HPDE6-E6E7 (cell line): ENCODE results near the gene KCNJ6.
"Not testable (repeated sequence)": the region's sequence is repeated elsewhere in the genome, so short reads cannot be mapped to it uniquely, and the experiment has no call there.

ENCODE experiments used
- DNase-seq: peaks from one replicate; pipeline ENCODE4 v3.0.0; 2011; ENCODE audit warnings: missing footprints; ENCODE audit errors: extremely low spot score

KCNJ6 gene

DNA sequence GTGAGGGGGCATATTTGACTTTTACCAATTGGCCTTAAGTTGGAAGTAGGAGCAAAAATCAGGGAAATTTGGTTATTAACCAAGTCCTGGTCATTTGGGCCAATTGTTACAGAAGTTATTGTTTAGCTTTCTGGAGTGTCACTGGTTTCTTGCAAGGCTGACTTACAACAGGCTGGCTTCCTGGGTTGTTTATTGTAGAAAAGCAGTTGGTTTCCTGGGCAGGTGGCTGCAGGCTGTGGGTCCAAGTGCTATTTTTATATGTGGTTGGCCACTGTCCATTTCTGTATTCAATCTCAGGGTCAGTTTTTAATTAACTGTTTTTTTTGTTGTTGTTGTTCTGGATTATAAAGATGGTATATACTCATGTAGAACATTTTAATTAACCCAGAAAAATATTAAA lies 174.1 kb downstream of the KCNJ6 start:
- DNase-seq: no peak

- DNase-seq: no peak
Measured at GRCh38 chr21:37737996-37738395, 178.3 kb downstream of the KCNJ6 start.

GRCh38 chr21:37737507-37737906 lies 178.8 kb downstream of the KCNJ6 start:
- no peak for DNase-seq

GRCh38 chr21:37734846-37735245 lies 181.4 kb downstream of the KCNJ6 start:
- no peak for DNase-seq

DNA sequence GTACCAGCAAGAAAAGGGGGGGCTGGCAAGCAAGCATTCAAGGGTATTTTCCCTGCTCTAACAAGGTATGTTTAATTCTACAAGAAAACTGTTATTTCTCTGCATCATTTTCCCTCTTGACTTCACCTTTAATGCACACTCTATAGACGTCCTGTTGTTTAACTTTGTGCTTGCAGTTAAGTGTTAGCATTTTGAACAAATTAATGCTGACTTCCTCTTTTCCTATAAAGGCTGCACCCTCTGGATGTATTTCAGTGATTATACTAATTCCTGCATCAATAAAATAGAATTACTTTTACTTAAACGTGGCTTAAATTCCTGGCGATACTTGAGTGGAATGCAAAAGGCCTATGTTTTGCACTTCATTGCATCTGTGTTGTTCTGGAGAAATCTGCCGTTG lies 183.3 kb downstream of the KCNJ6 start:
- DNase-seq: no peak

DNA sequence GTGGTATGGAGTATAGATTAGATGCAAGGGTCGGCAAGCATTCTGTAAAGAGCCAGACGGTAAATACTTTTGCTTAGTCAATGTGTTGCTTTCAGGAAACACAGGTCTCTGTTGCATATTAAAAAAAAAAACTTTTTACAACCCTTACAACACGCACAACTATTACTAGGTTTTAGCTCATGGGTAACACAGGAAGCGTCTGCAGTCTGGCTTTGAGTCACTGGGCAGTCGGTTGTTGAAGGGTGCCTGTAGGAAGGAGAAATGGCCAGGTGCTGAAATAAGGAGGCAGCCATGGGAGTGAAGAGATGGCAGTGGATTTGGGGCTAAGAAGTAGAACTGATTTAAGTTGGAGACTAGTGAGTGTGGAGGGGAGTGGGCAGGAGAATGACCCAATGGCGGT lies 192.1 kb downstream of the KCNJ6 start:
- no peak for DNase-seq

DNA sequence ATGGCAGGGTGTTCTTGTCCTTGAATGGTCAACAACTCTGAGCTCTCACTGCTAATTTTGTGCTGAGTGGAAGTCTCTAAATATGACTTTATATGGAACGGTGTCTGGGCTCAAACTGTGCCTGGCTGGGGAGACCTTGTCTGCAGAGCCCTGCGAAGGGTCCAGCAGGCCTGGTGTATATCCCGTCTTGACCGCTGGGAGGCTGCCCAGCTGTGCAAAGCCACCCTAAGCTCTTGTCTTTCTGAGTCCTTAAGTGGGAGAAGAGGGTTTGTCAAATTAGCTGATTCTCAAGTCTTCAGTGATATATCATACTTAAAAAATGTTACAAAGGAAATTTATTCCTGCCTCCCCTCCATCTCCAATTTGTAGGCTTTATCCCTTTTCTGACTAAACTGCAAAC lies 198.7 kb downstream of the KCNJ6 start:
- DNase-seq: no peak

DNA sequence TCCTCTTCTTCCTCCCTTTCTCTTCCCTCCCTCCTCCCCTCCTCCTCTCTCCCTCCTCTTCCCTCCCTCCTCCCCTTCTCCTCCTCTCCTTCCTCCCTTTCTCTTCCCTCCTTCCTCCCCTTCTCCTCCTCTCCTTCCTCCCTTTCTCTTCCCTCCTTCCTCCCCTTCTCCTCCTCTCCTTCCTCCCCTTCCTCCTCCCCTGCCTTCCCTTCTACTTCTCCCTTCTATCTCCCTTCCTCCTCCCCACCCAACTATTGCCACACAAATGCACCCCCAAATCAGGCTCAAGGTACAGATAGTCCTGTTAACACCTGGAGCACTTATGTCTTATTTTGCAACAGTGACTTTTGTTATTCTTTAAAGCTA lies 203.7 kb downstream of the KCNJ6 start:
- not testable (repeated sequence) for DNase-seq

DNA sequence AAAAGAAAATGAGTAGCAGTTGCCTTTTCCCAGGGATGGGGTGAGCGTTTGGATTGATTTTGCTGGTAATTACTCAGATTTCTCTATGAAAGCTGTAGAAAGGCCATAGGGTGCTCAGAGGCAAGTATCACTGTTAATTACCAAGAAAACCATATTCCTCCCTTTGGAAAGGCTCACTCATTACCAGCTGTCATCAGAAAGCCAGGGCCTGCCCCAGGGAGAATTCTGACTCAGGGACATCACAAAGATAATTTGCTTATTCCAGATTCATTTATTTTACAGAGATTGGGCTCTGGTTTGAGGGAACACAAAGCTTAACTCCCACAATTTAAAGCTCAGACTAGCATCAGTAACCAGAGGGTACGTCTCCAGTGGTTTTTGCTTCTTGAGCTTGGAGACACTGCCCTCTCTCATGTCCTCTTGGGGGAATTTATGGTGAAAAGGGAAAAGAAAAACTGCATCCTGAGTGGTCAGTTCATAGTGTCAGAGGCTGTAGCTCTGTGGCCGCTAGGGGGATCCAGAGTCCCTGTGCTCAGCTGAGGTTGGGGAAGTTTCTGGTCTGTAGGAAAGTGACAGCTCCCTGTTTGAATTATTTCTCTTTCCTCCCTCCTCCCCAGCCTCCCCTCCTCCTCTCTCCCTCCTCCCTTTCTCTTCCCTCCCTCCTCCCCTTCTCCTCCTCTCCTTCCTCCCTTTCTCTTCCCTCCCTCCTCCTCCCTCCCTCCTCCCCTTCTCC lies 204.3 kb downstream of the KCNJ6 start:
- DNase-seq: peak; percentile 61

DNA sequence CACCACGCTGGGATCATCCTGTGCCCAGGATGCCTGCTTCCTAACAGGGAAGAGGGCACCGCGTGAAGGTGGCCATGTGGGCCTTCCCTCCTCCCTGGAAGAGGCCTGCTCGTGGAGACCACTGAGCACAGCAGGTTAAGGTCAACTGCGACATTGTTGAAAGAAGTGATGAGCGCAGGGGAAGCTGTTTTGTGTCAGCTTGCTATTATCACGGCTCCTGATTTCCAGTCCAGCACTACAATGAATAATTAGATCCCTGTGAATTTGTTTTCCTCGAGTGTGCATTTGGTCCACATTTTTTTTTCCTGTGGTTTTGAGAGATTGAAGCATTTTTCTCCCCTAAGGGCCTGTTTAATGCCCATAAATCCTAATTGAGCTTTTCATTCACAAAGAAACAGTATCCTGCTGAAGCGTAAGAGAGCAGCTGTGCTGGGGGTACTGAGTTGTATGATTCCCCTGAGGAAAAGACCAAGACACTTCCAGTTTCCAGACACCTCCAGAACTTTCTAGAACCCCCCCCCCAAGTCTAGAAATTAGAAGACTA lies 204.9 kb downstream of the KCNJ6 start:
- DNase-seq: no peak

DNA sequence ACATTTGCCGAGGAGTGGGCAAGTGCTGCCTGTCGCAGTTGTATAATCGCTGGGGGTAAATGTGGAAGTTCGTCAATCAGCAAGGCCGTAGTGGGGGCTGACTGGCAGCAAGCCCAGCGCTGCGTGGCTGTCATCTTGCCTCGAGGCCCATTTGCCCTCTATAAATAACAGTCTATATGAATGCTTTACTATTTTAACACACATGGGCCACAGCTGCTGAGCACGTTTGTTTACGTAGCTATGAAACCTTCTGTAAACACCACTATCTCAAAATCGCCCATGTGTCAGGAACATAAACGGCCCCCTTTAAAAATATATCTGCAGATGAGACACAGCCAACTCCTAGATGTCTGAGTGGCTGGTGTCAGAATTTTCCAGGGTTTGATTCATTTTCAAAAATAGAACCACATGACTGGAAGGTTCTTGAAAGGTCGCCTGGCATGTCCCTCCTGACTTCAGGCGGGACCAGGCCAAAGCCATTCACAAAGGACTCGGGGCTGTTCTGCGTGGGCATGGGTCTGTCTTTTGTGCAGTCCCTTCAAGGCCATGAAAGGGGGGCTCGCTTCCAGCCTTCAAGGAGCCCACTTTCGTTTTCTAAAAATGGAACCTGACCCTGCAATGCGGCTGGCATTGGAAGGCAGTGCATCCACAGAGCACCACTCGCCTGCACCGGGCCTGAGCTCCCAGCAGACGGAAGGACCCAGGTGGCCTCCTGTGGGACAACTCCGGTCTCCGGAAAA lies 205.5 kb downstream of the KCNJ6 start:
- no peak for DNase-seq

DNA sequence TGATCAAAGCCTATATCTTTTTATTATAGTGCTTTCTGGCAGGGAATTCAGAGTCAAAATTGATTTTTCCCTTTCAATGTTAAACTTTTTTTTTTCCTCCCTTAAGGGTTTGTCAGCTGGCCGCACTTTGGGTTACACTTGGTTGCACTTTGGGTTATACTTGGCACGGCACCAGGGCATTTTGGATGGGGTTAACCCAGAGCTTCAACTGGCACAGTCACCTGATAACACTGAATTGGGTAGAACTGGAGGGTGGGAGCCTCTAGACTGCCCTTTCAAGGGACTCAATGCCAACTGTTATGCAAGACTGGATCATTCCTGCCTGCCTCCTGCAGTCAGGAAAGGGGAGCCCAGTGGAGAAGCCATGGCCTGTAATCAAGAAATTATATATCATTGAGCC lies 211.5 kb downstream of the KCNJ6 start:
- no peak for DNase-seq

DNA sequence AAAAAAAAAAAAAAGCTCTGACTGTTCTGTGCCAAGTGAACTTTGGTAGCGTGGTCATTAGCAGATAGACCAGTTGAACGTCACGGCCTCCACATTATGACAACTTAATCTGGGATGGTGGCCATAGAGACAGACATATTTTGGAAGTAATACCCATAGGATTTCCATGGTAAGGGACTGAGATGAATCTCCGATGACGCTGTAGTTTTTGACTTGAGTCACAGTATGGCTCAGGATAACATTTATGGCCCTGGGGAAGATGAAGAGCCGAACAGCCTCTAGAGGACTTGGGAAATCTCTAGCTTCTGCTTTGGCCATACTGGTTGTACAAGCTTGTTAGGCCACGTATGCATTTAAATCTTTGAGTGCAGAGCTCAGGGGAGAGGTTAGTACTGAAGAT lies 214.0 kb downstream of the KCNJ6 start:
- DNase-seq: no peak

DNA sequence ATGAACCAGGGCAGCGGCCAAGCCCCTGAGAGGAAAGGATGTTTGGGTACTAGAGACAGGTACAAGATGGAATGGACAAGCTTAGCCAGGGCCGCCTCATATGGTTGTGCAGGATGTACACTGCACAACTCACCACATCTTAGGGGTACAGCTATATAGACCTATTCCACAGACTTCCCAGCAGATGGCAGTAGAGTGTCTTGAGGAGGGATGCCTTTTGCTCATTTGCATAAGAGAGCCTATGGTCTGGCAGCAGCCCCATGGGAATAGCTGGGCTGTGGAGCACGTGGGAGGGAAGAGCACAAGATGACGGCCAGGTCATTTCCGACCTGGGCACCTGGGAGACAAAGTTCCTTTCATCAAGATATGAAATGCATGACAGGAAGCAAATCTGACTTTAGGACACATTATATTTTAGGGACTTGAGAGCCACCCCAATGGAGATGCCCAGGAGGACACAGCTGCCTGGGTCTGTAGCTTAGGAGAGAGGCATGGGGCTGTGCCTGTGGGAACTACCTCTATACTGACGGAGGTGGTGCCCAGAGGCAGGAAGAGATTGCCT lies 215.5 kb downstream of the KCNJ6 start:
- DNase-seq: peak; percentile 72

GRCh38 chr21:37699024-37699775 lies 217.1 kb downstream of the KCNJ6 start:
- no peak for DNase-seq

GRCh38 chr21:37696936-37697335 lies 219.3 kb downstream of the KCNJ6 start:
- no peak for DNase-seq

DNA sequence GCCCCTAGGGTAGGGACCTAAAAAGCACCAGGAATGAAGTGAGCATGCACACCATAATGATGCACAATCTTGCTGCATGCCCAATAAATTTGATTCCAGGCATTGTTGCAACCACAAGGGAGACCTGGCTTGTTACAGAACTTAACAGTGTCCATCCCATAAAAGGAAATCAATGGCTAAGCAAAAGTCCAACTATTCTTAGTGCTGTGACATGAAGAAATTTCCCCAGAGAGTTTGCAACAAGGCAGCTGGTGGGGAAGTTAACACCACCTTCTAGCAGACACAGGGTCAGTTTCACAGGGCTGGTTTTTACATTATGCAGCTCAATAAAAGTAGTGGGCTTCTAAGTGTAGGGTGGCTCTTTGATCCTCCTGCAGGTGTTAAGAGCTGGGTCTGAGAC lies 221.1 kb downstream of the KCNJ6 start:
- DNase-seq: no peak

GRCh38 chr21:37688952-37689659 lies 227.2 kb downstream of the KCNJ6 start:
- DNase-seq: no peak

DNA sequence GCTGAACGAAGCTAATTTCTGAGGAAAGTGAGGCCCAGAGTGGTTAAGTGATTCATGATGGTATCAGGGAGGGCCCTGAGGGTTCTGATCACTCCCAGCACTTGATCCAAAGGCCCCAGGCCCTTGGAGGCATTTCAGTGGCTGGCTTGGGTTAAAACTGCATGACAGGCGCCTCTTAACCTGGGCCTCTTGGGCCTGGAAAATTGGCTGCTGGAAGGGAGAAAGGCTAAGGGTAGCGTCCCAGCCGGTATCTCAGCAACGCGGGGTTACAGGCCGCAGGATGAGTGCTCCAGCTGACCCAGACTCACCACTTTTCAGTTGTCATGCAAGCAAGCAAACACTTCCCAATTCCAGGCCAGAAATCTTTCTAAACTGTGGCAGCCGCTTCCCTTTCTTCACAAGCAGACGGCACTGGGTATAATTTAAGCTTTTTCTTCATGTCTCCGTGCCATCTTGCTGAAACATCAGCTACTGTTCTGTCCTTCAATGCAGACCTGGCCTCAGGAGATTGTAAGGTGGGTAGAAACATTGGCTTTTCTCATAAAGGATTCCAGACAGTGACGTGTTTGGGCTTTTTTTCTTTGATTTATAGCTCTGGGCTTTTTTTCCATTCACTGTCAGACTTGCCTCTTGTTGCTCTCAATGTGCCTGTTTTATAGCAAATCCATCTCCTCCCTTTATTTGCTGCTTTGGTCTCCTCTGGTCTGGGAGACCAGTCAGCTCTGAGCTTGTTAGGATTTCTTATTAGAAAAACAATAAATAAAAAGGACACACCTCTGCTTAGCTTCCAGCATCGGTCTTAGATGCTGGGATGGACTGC lies 229.1 kb downstream of the KCNJ6 start:
- DNase-seq: no peak

- no peak for DNase-seq
Measured at GRCh38 chr21:37684547-37684946, 231.7 kb downstream of the KCNJ6 start.

DNA sequence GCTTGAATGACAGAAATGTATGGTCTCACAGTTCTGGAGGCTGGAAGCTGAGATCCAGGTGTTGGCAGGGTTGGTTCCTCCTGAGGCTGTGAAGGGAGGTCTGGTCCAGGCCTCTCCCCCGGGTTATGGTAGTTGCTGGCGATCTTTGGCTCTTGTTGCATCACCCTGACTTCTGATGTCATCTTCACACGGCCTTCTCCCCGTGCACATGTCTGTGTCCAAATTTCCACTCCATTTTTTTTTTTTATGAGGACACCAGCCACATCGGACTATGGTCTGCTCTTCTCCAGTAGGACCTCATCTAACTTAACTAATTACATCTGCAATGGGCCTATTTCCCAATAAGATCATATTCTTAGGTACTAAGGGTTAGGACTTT lies 232.2 kb downstream of the KCNJ6 start:
- no peak for DNase-seq
